Stimulated activated CD4-positive, alpha-beta T cell treated with anti-CD3 and anti-CD28 coated beads, Interleukin-4, amount 100 ng/mL, for 1 hour (primary cell): Measurements from ENCODE around the gene FYCO1.
"Not testable (repeated sequence)": the region's sequence is repeated elsewhere in the genome, so short reads cannot be mapped to it uniquely, and the experiment has no call there.

Experiments
- DNase-seq: peaks from one replicate; pipeline ENCODE4 v3.0.0-alpha.2; 2020

The FYCO1 gene

DNA sequence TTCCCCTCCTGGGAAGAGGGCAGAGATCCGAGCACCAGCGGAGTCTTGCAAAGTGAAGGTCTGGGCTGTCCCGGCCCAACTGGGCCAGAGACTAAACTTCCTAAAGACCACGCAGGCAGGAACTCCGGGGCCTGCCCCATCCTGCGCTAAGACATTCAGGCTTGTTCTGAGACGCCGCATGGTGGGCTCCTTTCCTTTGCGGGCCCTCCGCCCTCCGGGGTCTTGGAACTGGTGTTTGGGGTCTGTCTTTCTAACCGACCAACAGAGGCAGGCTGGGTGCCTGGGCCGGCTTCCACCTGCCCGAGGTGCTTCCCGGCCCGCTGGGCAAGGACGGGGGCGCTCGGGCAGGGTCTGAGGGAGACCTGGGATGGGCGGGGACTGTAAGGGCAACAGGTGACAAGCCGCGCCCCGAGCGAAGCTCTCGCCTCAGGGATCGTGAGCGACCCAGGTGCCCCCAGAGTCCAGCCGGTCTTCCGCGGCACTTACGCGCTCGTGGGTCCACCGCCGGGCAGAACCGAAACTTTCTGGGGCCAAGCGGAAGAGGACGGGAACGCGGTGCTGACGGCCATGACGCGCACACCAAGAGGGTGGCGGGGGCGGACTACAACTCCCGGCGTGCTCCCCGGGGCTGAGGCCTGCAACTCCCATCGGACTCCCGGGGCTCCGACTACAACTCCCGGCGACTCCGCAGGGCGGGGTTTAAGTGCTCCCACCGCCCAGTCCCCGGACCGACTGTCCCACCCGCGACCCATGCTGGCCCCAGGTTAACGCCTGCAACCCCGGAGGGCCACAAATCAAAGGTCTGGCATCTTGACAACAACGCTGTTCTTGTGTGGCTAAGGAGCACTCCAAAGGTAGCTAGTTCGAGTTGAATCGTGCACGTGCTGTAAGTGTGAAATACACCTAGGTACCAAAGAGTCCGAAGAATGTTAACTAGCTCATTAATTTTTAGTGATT, at the start of gene FYCO1:
Gene FYCO1 (minus strand): TSS at position 589 of the 957 bp plus-strand sequence. CDS start 10,914 bp downstream, outside the sequence.
- DNase-seq: peak; percentile 91

DNA sequence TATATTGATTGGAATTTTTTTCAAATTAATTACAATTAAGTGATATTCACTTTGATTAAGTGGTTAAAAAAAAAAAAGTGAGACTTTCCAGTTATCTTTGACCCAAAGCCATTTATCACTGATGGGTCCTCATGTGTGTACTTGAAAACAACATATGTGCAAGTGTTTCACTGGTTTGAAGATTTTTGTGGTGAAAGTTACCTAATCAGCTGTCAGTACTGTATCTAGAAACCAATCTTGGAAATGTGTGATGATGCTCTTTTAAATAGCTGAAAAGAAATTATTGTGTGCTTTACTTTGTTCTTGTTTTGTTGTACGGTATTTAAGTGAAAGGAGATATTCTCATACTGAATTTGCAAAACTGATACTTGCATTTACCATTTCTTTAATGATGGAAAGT, 43.3 kb upstream of the FYCO1 start:
- DNase-seq: no peak

DNA sequence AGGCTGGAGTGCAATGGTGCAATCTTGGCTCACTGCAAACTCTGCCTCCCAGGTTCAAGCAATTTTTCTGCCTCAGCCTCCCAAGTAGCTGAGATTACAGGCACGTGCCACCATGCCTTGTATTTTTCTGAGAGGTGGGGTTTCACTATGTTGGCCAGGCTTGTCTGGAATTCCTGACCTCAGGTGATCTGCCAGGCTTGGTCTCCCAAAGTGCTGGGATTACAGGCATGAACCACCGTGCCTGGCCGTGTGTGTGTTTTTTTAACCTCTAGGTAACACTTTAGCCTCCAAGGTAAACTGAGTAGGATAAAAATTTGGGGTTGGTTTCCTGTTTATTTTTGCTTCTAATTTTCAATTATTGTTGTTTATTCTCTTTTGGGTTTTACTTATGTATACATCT, 42.4 kb upstream of the FYCO1 start:
- not testable (repeated sequence) for DNase-seq

DNA sequence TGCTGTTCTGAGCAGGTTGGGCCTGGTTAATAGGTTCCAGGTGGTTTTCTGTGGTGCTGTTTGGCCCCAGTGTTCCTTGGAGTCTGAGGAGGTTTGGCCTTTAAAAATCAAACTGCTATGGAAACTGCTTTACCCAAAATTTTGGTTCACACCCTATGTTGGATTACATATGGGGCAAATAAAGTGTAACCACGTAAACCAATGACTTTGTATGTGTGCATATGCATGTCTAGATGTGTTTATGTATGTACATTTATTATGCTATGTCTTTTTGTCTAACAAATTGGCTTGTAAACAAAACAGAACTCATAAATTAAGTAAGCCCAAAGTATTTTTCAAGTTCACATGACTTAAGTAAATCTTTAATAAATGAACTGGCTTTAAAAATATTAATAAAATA, 40.6 kb upstream of the FYCO1 start:
- no peak for DNase-seq

DNA sequence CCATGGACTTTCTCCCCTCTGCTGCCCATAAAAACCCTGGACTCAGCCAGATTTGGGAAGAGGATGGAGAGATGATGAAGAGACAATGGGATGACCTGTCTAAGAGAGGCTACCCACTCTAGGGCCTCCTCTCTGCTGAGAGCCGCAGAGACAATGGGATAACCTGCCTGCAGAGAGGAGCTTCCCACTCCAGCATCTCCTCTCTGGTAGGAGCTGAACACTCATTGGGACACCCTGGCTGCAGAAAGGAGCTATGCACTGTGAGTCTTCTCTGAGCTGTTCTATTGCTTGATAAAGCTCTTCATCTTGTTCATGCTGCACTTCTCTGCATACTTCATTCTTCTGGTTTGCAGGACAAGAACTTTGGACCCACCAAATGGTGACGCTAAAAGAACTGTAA, 36.1 kb upstream of the FYCO1 start:
- no peak for DNase-seq

DNA sequence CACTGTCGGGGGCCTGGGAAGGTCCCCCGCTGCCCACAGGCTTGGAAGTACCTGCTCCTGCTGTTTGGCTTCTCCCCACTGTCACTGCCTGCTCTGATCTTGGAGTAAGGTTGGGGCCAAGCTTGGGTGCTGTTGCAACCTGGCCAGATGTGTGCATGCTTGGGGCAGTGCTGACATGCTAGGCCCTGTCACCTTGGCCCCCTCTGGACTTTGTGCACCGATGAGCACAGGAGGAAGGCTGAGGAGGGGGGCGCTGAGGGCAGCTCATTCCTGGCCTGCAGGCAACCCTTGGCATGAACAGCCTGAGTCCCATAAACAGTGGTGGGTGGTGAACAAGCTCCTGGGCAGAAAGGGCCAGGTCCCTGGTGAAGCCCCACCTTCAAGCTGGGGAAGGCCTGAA, 35.6 kb upstream of the FYCO1 start:
- no peak for DNase-seq

DNA sequence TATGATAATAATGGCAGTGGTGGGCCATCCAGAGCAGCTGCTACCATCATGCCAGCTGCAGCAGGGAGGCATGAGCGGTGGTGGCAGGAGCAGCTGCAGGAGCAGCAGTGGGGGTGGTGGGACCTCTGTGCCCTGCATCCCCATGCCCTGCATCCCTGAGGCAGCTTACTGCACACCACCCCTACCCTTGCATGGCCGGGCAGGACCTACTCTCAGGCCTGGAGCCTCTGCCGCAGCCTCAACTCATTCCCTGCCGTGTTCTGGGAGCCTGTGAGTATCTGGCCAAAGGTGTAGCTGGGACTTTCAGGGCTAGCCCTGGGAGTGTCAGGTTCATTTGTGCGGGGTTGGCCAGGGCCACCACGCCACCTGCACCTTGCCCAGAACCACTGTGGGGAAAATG, 35.0 kb upstream of the FYCO1 start:
- no peak for DNase-seq

DNA sequence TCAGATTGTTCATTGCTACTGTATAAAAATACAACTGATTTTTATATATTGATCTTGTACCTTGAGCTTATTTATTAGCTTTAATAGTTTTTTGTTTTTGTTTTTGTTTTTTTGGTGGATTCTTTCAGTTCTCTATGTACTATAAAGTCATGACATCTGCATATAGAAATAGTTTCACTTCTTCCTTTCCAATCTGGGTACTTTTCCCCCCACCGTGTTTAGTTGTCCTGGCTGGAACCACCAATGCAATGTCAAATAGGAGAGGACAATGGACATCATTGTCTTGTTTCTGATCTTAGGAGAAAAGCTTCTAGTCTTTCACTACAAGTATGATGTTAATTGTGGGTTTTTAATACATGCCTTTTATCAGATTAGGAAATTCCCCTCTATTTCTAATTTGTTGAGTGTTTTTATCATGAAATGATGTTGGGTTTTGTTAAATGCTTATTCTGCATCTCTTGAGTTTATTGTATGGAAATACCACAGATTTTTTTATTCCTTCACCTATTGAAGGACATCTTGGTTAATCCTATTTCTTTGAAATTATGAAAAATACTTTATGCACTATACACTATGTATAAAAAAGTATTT, 34.4 kb upstream of the FYCO1 start:
- DNase-seq: no peak

DNA sequence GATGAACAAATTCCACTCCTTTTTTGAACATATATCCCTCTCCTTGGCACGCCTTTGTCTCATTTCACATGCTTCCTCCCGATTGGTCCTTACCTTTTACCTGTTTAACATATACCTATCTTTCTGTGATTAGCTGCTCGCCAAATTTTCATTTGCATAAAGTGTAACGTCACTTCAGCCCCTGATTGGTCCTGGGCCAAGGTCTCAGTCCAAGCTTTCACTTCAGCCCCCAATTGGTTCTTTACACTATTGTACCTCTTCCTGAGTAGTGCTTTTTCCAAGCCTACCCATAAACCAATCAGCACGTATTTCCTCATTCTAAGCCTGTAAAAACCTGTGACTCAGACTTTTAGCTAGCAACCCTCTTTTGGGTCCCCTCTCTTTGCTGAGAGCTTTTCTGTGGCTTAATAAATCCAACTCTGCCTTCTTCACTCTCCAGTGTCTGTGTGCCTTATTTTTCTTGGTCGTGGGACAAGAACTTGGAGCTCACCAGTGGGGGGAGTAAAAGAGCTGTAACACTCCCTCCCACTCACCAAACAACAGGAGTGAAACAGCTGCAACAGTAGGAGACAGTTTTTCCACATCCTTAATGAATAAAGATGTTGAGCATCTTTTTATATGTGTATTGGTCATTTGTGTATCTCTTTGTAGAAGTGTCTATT, 32.2 kb upstream of the FYCO1 start:
- no peak for DNase-seq

DNA sequence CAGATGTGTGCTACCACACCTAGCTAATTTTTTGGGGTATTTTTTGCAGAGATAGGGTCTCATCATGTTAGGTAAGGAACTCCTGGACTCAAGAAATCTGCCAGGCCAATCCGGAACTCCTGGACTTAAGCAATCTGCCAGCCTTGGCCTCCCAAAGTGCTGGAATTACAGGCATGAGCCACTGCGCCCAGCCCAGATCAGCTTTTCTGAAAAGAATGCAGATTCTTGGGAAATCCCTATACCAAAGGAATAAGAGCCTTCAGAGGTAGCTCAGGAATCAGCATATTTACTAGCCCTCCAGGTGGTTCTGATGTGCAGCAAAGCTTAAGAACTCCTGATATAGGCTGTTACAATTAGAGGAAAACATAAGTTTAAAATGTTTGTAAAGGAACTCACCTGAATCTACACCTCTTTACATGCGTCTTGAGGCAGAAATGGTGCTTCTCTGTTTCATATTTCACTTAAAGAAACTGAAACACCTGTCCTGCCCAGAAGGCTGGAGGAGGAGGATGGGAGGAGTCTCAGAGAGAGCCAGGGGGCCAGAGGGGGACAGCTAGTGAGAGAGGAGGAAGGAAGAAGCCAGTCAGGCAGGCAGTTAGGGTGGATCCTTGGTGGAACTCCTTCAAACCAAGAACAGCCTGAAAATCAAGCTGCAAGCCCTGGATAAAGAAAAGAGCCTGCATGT, 31.5 kb upstream of the FYCO1 start, which contains the start of gene XCR1:
Gene XCR1 (minus strand): TSS at position 463 of the 685 bp plus-strand sequence. CDS start 5,536 bp downstream, outside the sequence.
- DNase-seq: no peak

DNA sequence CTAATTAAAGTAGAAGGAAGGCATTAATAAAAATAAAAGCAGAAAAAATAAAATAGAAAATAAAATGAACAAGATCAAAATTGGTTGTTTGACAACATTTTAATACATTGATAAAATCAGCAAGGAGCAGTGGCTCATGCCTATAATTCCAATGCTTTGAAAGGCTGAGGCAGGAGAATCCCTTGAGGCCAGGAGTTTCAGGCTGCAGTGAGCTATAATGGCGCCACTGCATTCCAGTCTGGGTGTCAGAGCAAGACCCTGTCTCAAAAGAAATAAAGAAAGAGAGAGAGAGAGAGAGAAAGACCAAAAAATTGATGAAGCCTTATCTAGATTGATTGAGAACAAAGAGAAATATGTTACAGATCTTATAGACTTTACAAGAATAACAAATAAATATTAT, 29.5 kb upstream of the FYCO1 start:
- DNase-seq: no peak

DNA sequence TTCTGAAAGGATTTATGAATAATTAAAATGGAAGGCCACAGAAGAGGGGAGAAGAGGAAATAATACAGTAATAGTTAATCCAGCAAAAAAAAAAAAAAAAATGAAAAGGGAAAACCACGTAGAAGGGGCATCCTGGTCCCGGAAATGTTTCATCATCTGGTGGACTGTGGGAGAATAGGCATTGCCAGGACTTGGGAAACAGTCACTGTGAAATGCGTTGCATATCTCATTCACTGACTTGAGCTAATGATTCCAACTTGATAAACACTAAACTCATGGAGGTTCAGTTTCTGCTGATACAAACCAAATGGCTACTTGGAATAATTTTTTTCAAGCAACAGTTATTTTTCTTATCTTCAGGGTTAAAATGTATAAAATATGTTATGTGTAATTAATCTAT, 28.5 kb upstream of the FYCO1 start:
- DNase-seq: no peak

DNA sequence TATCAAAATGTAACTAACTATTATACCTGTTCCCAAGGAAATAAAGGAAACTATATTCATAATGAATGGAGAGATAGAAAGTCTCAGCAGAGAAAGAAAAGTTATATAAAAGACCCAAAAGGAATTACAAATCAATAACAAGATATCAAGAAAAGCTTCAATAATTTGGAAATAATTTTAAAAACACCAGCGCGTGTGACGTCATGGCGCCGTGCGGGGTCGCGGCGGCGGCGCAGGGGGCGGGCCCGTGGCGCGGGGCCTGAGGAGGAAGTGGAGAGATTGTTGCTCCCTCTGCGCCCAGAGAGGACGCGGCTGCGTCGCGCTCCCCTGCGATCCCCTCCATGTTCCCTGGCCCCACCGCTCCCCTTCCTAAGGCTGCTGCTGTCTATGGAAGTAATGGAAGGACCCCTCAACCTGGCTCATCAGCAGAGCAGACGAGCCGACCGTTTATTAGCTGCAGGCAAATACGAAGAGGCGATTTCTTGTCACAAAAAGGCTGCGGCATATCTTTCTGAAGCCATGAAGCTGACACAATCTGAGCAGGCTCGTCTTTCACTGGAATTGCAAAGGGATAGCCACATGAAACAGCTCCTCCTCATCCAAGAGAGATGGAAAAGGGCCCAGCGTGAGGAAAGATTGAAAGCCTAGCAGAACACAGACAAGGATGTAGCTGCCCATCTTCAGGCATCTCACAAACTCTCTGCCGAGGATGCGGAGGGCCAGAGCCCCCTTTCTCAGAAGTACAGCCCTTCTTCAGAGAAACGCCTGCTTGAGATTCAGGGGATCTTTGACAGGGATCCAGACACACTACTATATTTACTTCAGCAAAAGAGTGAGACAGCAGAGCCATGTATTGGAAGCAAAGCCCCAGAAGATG, 27.5 kb upstream of the FYCO1 start:
- DNase-seq: no peak

DNA sequence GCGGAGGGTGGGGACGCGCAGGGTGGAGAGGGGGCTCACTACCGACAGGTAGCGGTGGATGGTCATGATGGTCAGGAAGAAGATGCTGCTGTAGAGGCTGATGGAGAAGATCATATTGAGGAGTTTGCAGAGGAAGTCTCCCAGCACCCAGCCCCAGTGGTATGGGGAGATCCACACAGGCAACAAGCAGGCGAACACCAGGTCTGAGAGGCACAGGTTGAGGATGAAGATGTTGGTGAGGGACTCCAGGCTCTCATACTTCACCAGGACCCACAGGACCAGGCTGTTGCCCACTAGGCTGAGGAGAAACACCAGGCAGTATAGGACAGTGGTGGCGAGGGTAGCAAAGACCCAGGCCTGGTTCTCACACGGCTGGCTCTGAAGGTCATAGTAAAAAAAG, 25.9 kb upstream of the FYCO1 start:
- DNase-seq: no peak

DNA sequence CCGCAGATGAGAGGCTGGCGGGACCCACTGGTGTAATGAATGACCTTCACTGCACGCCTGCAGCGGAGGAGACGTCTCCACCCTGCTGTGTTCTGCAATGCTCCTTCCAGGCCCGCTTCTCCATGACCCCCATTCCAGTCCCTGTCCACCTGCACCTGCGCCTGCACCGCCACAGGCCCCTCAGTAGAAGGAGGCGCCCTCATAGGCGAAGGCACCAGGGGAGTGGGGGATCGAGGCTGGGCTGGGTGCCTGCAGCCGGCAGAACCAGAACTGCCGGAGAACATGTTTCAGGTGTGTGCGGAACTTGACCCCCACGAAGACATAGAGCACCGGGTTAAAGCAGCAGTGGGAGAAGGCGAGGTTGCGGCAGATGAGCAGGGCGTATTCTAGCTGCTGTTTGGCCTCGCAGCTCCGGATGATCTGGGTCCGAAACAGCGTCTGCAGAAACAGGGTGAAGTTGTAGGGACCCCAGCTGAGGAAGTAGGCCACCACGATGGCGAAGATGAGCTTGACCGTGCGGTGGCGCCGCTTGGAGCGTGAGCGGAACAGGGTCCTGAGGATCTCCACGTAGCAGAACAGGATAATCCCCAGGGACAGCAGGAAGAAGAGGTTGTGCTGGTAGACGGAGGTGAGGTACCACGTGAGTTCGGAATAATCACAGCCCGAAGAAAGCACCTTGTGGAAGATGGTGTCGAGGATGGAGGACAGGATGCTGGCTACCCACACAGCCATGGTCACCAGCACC, 25.3 kb upstream of the FYCO1 start:
- no peak for DNase-seq

DNA sequence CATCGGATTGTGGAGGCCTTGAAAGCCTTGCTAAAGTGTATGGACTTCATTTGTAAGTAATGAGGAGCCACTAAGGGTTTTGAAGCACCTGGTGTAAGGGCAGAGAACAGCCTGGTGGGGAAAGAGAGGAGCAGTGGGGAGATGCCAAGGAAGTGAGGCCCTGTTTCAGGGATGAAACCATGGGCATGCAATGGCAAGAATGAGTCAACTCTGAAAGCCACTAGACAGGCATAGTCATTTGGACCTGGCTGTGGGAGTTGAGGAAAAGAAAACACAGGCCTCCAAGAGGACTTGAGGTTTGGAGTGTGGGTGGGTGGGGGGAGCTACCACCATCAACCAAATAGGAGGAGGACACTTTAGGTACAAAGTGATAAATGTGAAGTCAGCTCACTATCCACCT, 24.1 kb upstream of the FYCO1 start:
- no peak for DNase-seq

DNA sequence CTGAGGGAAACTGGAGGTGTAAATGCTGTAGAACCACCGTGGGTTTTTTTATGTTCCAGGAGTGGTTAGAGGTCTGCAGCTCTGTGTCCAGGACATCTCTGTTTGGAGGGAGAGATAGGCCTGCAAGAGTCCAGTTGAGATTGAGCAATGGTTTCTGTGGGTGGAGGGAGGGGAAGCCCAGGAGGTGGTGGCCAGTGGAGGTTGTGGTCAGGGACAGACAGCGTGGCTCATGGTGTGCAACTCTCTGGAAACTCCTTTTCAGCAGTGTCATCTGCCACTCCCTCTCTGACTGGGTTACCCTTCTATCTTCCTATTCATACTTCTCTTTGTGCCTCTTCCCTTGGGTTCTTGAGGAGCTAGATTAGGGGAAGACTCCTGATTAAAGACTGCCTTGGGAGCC, 22.1 kb upstream of the FYCO1 start:
- no peak for DNase-seq

DNA sequence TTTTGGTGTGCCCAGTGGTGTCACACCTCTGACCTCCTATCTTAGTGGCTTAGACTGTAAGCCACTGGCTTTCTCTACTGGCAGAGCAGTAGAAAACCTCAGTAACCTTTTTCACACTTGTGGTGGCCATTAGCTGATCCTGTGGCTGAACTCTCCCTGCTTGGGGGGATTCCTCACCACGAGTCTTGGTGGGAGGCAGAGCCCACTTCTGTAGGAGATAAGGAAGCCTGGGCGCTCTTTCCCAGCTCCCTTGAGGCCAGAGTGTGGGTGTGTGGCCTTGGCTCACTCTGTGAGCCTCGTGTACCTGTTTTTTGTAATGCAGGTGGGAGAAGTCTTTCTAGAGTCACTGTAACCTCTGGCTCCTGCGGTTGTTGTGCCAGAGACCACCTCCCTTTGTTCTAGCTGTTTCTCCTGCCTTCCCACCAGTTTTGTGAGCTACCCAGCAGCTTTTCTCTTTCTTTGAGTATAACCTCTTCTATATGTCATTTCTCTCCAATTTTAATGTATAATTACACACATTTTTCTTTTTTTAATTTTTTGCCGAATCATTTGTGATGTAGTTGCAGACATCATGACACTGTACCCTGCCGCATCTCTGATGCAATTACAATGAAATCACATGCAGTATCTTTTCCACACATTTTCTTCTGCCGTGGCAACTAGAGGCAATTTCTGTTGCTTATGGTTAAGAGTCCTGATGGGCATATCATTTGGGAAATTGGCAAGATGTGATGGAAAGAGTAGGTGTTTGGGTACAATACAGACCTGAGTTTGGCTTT, 17.9 kb upstream of the FYCO1 start:
- DNase-seq: no peak

DNA sequence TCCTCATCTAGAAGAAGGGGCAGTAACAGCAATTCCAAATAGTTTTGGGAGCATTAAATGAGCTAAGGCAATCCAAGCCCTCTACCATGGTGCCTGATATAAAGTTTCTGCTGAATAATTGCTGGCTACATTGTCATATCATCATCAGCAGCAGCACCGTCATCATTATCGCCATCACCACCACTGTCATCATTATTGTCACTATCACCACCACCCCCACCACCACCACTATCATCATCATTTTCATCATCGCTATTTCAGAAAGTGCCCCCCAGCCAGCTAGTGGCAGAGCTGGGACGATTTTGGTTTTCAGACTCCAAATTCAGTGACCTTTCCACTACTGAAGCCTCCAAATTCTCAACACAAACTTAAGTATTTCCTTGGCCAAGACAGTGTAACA, 16.6 kb upstream of the FYCO1 start:
- DNase-seq: no peak

DNA sequence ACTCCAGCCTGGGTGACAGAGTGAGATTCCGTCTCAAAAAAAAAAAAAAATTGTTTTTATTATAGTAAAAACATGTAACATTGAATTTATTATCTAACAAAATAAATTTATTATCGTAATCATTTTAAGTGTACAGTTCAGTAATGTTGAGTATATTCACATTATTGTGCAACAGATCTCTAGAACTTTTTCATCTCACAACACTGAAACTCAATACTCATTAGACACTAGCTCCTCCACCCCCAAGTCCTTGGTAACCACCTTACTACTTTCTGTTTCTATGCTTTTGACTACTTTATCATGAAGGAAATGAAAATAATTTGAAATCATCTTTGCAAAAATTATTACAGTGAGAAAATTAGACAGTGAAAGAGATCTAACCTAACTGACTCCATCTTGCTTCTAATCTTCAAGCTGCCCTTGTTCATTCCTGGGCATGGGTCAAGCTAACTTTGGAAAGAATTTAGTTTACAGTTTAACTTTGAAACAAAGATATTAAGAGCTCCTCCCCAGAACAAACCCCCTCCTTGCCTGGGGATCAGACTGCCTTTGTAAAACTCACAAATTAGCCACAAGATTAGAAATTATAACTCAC, 15.0 kb upstream of the FYCO1 start:
- DNase-seq: no peak
